Transverse colon (tissue), 4 donors: ENCODE results near the gene PIGU.

Experiments
- CTCF ChIP-seq, 5 experiments: fragments of 200-600 bp in 3 of 5; fragments of 450-650 bp in 2 of 5; sonication (generic) in 3 of 5; IDR thresholded peaks; 1 replicate in 2 of 5; 2 replicates in 3 of 5; pipeline ENCODE4 v1.5.1; 2016 to 2017; ENCODE audit warnings: antibody characterized with exemption in 5 of 5, inconsistent platforms in 3 of 5, mild to moderate bottlenecking in 2 of 5, moderate library complexity in 1 of 5
- POLR2A ChIP-seq: fragments of 450-650 bp; IDR thresholded peaks from one replicate; pipeline ENCODE4 v1.6.1; 2016; ENCODE audit warnings: antibody characterized with exemption, mild to moderate bottlenecking, moderate library complexity
- POLR2AphosphoS5 ChIP-seq, 3 donors: sonication (generic); formaldehyde crosslinking; IDR thresholded peaks; one replicate each; pipeline ENCODE4 v1.6.1; 2016; ENCODE audit warnings: antibody characterized with exemption in 3 of 3

- TF ChIP-seq CTCF (IDR thresholded peaks at IDR 0.05), result no peak
- no peak for TF ChIP-seq POLR2A
- no peak for TF ChIP-seq POLR2AphosphoS5 (IDR thresholded peaks at IDR 0.05)
Observed at GRCh38 chr20:34638532-34638931, 38.4 kb downstream of the PIGU start.
